OCI-LY7 (cell line): Measurements from ENCODE around the gene HOXB3.

Experiments used
- EZH2phosphoT487 ChIP-seq: fragments of 200-600 bp; sonication (generic); IDR thresholded peaks from 2 replicates; pipeline ENCODE4 v1.6.1; 2018; ENCODE audit warnings: low read depth, borderline replicate concordance, mild to moderate bottlenecking, mixed run types, antibody characterized with exemption, low read length, moderate library complexity, mixed read lengths
- TF ChIP-seq, protein P1 (sequence below): fragments of 200-600 bp; sonication (generic); conservative IDR thresholded peaks from 2 replicates; pipeline ENCODE4 v1.5.1; 2014; ENCODE audit warnings: mild to moderate bottlenecking, antibody characterized with exemption, low read length, moderate library complexity, mixed read lengths

DNA sequence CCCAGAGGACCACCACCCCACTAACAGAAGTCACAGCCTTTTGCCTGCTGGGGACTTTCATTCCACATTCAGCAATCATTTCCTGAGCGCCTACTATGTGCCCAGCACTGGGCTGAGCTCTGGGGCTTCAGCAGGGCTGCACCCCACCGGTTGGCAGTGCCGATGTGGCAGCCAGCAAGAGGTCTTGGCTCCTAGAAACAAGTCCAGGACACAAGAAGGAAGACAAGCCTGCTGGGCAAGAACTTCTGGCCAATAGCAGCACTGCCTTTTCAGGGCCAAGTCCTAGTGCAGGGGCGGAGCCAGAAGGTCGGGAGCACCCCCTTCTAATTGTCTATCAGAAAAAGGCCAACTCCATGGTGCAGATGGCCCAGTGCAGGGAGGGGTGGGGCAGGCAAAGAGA is 49.1 kb upstream of the HOXB3 start:
- TF ChIP-seq EZH2phosphoT487 = no peak
- TF ChIP-seq, protein P1, sequence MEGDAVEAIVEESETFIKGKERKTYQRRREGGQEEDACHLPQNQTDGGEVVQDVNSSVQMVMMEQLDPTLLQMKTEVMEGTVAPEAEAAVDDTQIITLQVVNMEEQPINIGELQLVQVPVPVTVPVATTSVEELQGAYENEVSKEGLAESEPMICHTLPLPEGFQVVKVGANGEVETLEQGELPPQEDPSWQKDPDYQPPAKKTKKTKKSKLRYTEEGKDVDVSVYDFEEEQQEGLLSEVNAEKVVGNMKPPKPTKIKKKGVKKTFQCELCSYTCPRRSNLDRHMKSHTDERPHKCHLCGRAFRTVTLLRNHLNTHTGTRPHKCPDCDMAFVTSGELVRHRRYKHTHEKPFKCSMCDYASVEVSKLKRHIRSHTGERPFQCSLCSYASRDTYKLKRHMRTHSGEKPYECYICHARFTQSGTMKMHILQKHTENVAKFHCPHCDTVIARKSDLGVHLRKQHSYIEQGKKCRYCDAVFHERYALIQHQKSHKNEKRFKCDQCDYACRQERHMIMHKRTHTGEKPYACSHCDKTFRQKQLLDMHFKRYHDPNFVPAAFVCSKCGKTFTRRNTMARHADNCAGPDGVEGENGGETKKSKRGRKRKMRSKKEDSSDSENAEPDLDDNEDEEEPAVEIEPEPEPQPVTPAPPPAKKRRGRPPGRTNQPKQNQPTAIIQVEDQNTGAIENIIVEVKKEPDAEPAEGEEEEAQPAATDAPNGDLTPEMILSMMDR = no peak
